Lower leg skin (tissue), 4 donors: Measurements from ENCODE around the gene ACTN3. TPM values are rescaled to one million over a fixed set of nuclear protein-coding genes. Genes with fewer than 3 reads are reported as not detected.
A peak's percentile ranks its signal among the peaks of the same experiment; 100 is the strongest.
"Not testable (repeated sequence)": the region's sequence is repeated elsewhere in the genome, so short reads cannot be mapped to it uniquely, and the experiment has no call there.

ENCODE experiments used
- DNase-seq, 2 donors: peaks; one replicate each; pipeline ENCODE4 v3.0.0-alpha.2; 2019; ENCODE audit warnings: low spot score in 2 of 2
- H3K4me3 ChIP-seq: fragments of 200-600 bp; sonication (generic); 2 replicates; pipeline ENCODE4 v1.5.1; 2017; ENCODE audit warnings: mild to moderate bottlenecking, low read depth; ENCODE audit not compliant: poor library complexity, severe bottlenecking
- CTCF ChIP-seq, 3 donors: fragments of 450-650 bp; IDR thresholded peaks; one replicate each; pipeline ENCODE4 v1.5.1; 2016; ENCODE audit warnings: antibody characterized with exemption in 3 of 3, mild to moderate bottlenecking in 3 of 3, moderate library complexity in 2 of 3
- POLR2A ChIP-seq, 2 donors: fragments of 450-650 bp; IDR thresholded peaks; one replicate each; pipeline ENCODE4 v1.6.1; 2016 to 2017; ENCODE audit warnings: antibody characterized with exemption in 2 of 2, mild to moderate bottlenecking in 1 of 2, moderate library complexity in 1 of 2
- WGBS, 2 donors: methylation state at CpG; one replicate each; pipeline ENCODE4 v1.1.5; 2018; 5-methylcytosine and 5-hydroxymethylcytosine counted together
- intact Hi-C: fragments of 100-400 bp; cut with DNase I; formaldehyde crosslinking; loops from one replicate; pipeline ENCODE4 v1.15.0; 2023; ENCODE audit warnings: low total_unique reads
- total RNA-seq, 4 donors: library from RNA; depleted of rRNA; stranded (reverse); fragments of >200 nt; gene quantifications; one replicate each; pipeline ENCODE4 v1.1.0, GENCODE V29; 2016

Gene ACTN3
- total RNA-seq, 4 donors from 2014 or later = not detected

GRCh38 chr11:66604155-66604554, 57.5 kb downstream of the ACTN3 start:
- no peak for TF ChIP-seq CTCF (IDR thresholded peaks at IDR 0.05)
- no peak for TF ChIP-seq POLR2A (IDR thresholded peaks at IDR 0.05)
- DNase-seq = no peak
- H3K4me3 ChIP-seq = no peak overlapping the region
- intact Hi-C loops = no loop called here
- 86 to 89% methylated on average over 5 of the region's 5 CpGs for WGBS, 2 donors

- intact Hi-C loops, H3K4me3 ChIP-seq, DNase-seq: not testable (repeated sequence)
- WGBS, 2 donors = 90 to 91% methylated on average over 3 of the region's 3 CpGs
Observed at GRCh38 chr11:66606608-66607007, 59.9 kb downstream of the ACTN3 start.

- peak; percentile 53 to 89 for DNase-seq
- WGBS, 2 donors = 18 to 20% methylated on average over 8 of the region's 8 CpGs
- H3K4me3 ChIP-seq = no peak overlapping the region
- TF ChIP-seq POLR2A (IDR thresholded peaks at IDR 0.05) (no peak), CTCF (IDR thresholded peaks at IDR 0.05) (no peak)
- intact Hi-C loops = no loop called here
Observed at GRCh38 chr11:66607126-66607834, 60.6 kb downstream of the ACTN3 start.

GRCh38 chr11:66609721-66610617, 63.3 kb downstream of the ACTN3 start:
- intact Hi-C loops = no loop called here
- 79 to 81% methylated on average over 4 of the region's 4 CpGs for WGBS, 2 donors

GRCh38 chr11:66612458-66612857, 65.8 kb downstream of the ACTN3 start:
- no peak for DNase-seq
- TF ChIP-seq CTCF (IDR thresholded peaks at IDR 0.05) = no peak
- TF ChIP-seq POLR2A (IDR thresholded peaks at IDR 0.05) = no peak
- no peak overlapping the region for H3K4me3 ChIP-seq
- 96 to 97% methylated on average over 1 of the region's 1 CpG for WGBS, 2 donors
- intact Hi-C loops = no loop called here

More at GRCh38 chr11:66609721-66610617, 63.3 kb downstream of the ACTN3 start:
- no peak for DNase-seq
- TF ChIP-seq CTCF (IDR thresholded peaks at IDR 0.05) (no peak), POLR2A (IDR thresholded peaks at IDR 0.05) (no peak)
- no peak overlapping the region for H3K4me3 ChIP-seq

Other genes with a start within 250 kb of the ACTN3 start
- 10 to 100 TPM in 2 of 4 donors, 1 to 10 TPM in 2; 6.3 to 23.5 (median 12.3) TPM for gene CD248, start 229.9 kb upstream of the ACTN3 start, total RNA-seq
- 10 to 100 TPM; 48.3 to 56.9 (median 53.8) TPM for gene RIN1, start 210.5 kb upstream of the ACTN3 start, total RNA-seq
- gene BRMS1, start 201.8 kb upstream of the ACTN3 start, total RNA-seq = 10 to 100 TPM; 40.1 to 68.4 (median 57.5) TPM
- gene B4GAT1, start 199.3 kb upstream of the ACTN3 start, total RNA-seq = 10 to 100 TPM; 23.9 to 32.4 (median 30.0) TPM
- gene SLC29A2, start 175.1 kb upstream of the ACTN3 start, total RNA-seq = 1 to 10 TPM; 1.8 to 2.7 (median 2.4) TPM
- under 1 TPM in 1 of 4 donors, not detected in 3; 0.19 TPM for gene NPAS4, start 125.9 kb upstream of the ACTN3 start, total RNA-seq
- gene MRPL11, start 108.1 kb upstream of the ACTN3 start, total RNA-seq = 10 to 100 TPM; 30.6 to 41.1 (median 36.2) TPM
- 10 to 100 TPM; 14.3 to 22.0 (median 17.1) TPM for gene PELI3, start 80.0 kb upstream of the ACTN3 start, total RNA-seq
- gene DPP3, start 66.5 kb upstream of the ACTN3 start, total RNA-seq = 10 to 100 TPM; 15.5 to 48.5 (median 20.1) TPM
- 10 to 100 TPM; 27.4 to 51.6 (median 37.1) TPM for gene BBS1, start 36.3 kb upstream of the ACTN3 start, total RNA-seq
- 10 to 100 TPM in 3 of 4 donors, 1 to 10 TPM in 1; 9.9 to 18.0 (median 14.7) TPM for gene ZDHHC24, start 855 bp upstream of the ACTN3 start, total RNA-seq
- 100 to 1,000 TPM in 2 of 4 donors, 10 to 100 TPM in 2; 96.4 to 120 (median 103) TPM for gene CTSF, start 21.7 kb downstream of the ACTN3 start, total RNA-seq
- under 1 TPM; 0.11 to 0.42 (median 0.25) TPM for gene CCDC87, start 46.2 kb downstream of the ACTN3 start, total RNA-seq
- 10 to 100 TPM; 13.7 to 24.2 (median 15.2) TPM for gene CCS, start 46.3 kb downstream of the ACTN3 start, total RNA-seq
- gene RBM14, start 69.7 kb downstream of the ACTN3 start, total RNA-seq = 10 to 100 TPM; 35.8 to 47.4 (median 44.6) TPM
- gene RBM4, start 91.8 kb downstream of the ACTN3 start, total RNA-seq = 10 to 100 TPM; 59.2 to 96.6 (median 76.0) TPM
- gene RBM4B, start 131.0 kb downstream of the ACTN3 start, total RNA-seq = 10 to 100 TPM in 2 of 4 donors, 1 to 10 TPM in 2; 8.6 to 18.0 (median 12.2) TPM
- gene SPTBN2, start 182.3 kb downstream of the ACTN3 start, total RNA-seq = 100 to 1,000 TPM; 435 to 663 (median 597) TPM